Trophoblast cell (in vitro differentiated cells and primary cell): ENCODE results near the gene AP3D1.
"Not testable (repeated sequence)": the region's sequence is repeated elsewhere in the genome, so short reads cannot be mapped to it uniquely, and the experiment has no call there.

Source experiments
- DNase-seq, 2 donors: peaks; one replicate each; pipeline ENCODE4 v3.0.0-alpha.2; 2016
- H2AFZ ChIP-seq: 2 replicates; pipeline ENCODE4 v1.6.1; 2013; ENCODE audit warnings: low read length, moderate library complexity, mild to moderate bottlenecking; ENCODE audit not compliant: insufficient read depth, poor library complexity
- H2AK5ac ChIP-seq: 2 replicates; pipeline ENCODE4 v1.6.1; 2013; ENCODE audit warnings: mild to moderate bottlenecking, low read length
- H2BK120ac ChIP-seq: 2 replicates; pipeline ENCODE4 v1.6.1; 2013; ENCODE audit warnings: low read length, mild to moderate bottlenecking, moderate library complexity; ENCODE audit not compliant: insufficient read depth, poor library complexity
- H2BK12ac ChIP-seq: 2 replicates; pipeline ENCODE4 v1.6.1; 2013; ENCODE audit warnings: mild to moderate bottlenecking, low read length, moderate library complexity
- H2BK5ac ChIP-seq: 2 replicates; pipeline ENCODE4 v1.6.1; 2013; ENCODE audit warnings: low read length, low read depth, moderate library complexity, mild to moderate bottlenecking; ENCODE audit not compliant: poor library complexity
- H3K14ac ChIP-seq: 2 replicates; pipeline ENCODE4 v1.6.1; 2013; ENCODE audit warnings: mild to moderate bottlenecking, low read length
- H3K18ac ChIP-seq: 2 replicates; pipeline ENCODE4 v1.6.1; 2013; ENCODE audit warnings: mild to moderate bottlenecking, low read length
- H3K23ac ChIP-seq: 2 replicates; pipeline ENCODE4 v1.6.1; 2013; ENCODE audit warnings: low read length
- H3K27ac ChIP-seq: 2 replicates; pipeline ENCODE4 v1.5.1; 2013; ENCODE audit warnings: low read depth, mild to moderate bottlenecking, inconsistent platforms, low read length, moderate library complexity
- H3K27me3 ChIP-seq: 2 replicates; pipeline ENCODE4 v1.6.1; 2013; ENCODE audit warnings: inconsistent platforms, mild to moderate bottlenecking, low read length, moderate library complexity; ENCODE audit not compliant: insufficient read depth
- H3K36me3 ChIP-seq, 2 experiments: 1 replicate in 1 of 2; 2 replicates in 1 of 2; pipeline ENCODE4 v1.6.1; 2013; ENCODE audit warnings: low read length in 2 of 2, mild to moderate bottlenecking in 2 of 2, moderate library complexity in 1 of 2; ENCODE audit not compliant: insufficient read depth in 2 of 2, control insufficient read depth in 1 of 2
- H3K4ac ChIP-seq: 2 replicates; pipeline ENCODE4 v1.6.1; 2013; ENCODE audit warnings: low read depth, mild to moderate bottlenecking, low read length, moderate library complexity
- H3K4me1 ChIP-seq, 2 experiments: 1 replicate in 1 of 2; 2 replicates in 1 of 2; pipeline ENCODE4 v1.6.1; 2013; ENCODE audit warnings: low read length in 2 of 2, mild to moderate bottlenecking in 2 of 2, moderate library complexity in 1 of 2; ENCODE audit not compliant: insufficient read depth in 2 of 2, control insufficient read depth in 1 of 2
- H3K4me2 ChIP-seq: 2 replicates; pipeline ENCODE4 v1.6.1; 2013; ENCODE audit warnings: inconsistent platforms, mild to moderate bottlenecking, low read length, moderate library complexity
- H3K4me3 ChIP-seq: 2 replicates; pipeline ENCODE4 v1.5.1; 2013; ENCODE audit warnings: mild to moderate bottlenecking, low read depth, low read length, inconsistent platforms
- H3K79me1 ChIP-seq: one replicate; pipeline ENCODE4 v1.6.1; 2013; ENCODE audit warnings: low read length
- H3K79me2 ChIP-seq: 2 replicates; pipeline ENCODE4 v1.6.1; 2013; ENCODE audit warnings: low read length, mild to moderate bottlenecking; ENCODE audit not compliant: control insufficient read depth, insufficient read depth, poor library complexity
- H3K9ac ChIP-seq: 2 replicates; pipeline ENCODE4 v1.6.1; 2013; ENCODE audit warnings: mild to moderate bottlenecking, low read length
- H3K9me3 ChIP-seq: 2 replicates; pipeline ENCODE4 v1.6.1; 2013; ENCODE audit warnings: low read depth, mild to moderate bottlenecking, control low read depth, inconsistent platforms, low read length; ENCODE audit not compliant: insufficient read depth
- H4K12ac ChIP-seq: 2 replicates; pipeline ENCODE4 v1.6.1; 2013; ENCODE audit warnings: low read depth, mild to moderate bottlenecking, low read length, moderate library complexity
- H4K8ac ChIP-seq: 2 replicates; pipeline ENCODE4 v1.6.1; 2013; ENCODE audit warnings: low read depth, mild to moderate bottlenecking, low read length, moderate library complexity
- H4K91ac ChIP-seq: one replicate; pipeline ENCODE4 v1.6.1; 2013; ENCODE audit warnings: low read depth, mild to moderate bottlenecking, low read length, moderate library complexity
- WGBS: extraction: QIAGEN DNeasy Blood & Tissue Kit; methylation state at CpG from one replicate; pipeline ENCODE4 v1.1.7; 2013; ENCODE audit warnings: missing lambda C conversion rate; ENCODE audit not compliant: insufficient read length, insufficient coverage; ENCODE audit errors: extremely low coverage; 5-methylcytosine and 5-hydroxymethylcytosine counted together

AP3D1 gene

DNA sequence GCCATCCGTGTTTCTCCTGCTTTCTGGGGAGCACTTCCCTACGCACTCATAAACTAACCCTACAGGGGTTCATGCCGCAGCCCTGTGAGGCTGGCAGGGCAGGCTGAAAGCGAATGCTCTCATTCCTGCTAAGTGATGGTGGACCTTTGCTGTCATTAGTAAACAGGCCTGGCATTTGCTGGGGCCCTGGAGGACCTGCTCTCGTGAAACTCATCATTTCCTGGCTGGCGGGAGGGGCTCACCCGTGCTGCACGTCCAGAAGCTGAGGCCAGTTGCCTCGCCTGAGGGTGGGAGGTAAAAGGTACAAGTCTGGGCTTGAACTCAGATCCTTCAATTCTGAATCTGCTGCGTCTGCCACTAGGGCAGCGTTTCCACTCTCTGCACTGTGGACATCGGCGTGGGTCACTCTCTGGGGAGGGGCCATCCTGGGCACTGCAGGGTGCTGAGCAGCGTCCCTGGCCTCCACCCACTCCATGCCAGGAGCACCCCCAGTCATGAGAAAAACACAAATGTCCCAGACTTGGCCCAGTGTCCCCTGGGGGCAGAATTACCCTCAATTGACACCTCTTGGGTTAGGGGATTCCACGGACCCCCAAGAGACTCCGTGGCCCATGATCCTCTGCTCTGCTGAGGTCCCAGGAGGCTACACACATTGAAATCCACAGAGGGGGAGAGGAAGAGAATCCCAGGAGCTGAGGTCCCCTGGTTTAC, 62.2 kb downstream of the AP3D1 start:
- H3K36me3 ChIP-seq, result peaks cover 2 to 11% of the 10 kb centered on the region in 2 experiments
- H4K8ac ChIP-seq, result peak overlapping the region; percentile 59
- peak overlapping the region; percentile 56 for H4K12ac ChIP-seq
- no peak overlapping the region for H3K23ac ChIP-seq
- no peak overlapping the region for H3K4me3 ChIP-seq
- H3K18ac ChIP-seq, result peak overlapping the region; percentile 41
- DNase-seq, result peak; percentile 92
- peak overlapping the region; percentile 80 for H4K91ac ChIP-seq
- peaks cover 20 to 24% of the 10 kb centered on the region in 2 experiments for H3K4me1 ChIP-seq
- no peak overlapping the region for H3K4me2 ChIP-seq
- H3K79me1 ChIP-seq, result peaks cover 17% of the 10 kb centered on the region
- peak overlapping the region; percentile 40 for H3K4ac ChIP-seq
- H3K9ac ChIP-seq, result no peak overlapping the region
- H3K14ac ChIP-seq, result peak overlapping the region; percentile 45
- peaks cover 4% of the 10 kb centered on the region for H3K79me2 ChIP-seq
- H3K9me3 ChIP-seq, result no peaks in the 10 kb centered on the region
- peak overlapping the region; percentile 80 for H2BK120ac ChIP-seq
- H2BK12ac ChIP-seq, result peak overlapping the region; percentile 66
- H2BK5ac ChIP-seq, result peak overlapping the region; percentile 74
- no peaks in the 10 kb centered on the region for H3K27me3 ChIP-seq
- peak overlapping the region; percentile 79 for H3K27ac ChIP-seq
- peak overlapping the region; percentile 11 for H2AK5ac ChIP-seq
- WGBS, result no CpG with 5 or more reads among the region's 16 CpGs
- H2AFZ ChIP-seq, result no peak overlapping the region

- Histone ChIP-seq H3K27me3 (no peaks in the 10 kb centered on the region), H3K79me2 (peaks cover 4% of the 10 kb centered on the region), H3K4me1 (peaks cover 14 to 22% of the 10 kb centered on the region in 2 experiments), H3K18ac (peak overlapping the region; percentile 33), H4K12ac (no peak overlapping the region), H3K36me3 (peaks cover 14 to 18% of the 10 kb centered on the region in 2 experiments), H2BK5ac (no peak overlapping the region), H2BK12ac (peak overlapping the region; percentile 34), H3K27ac (no peak overlapping the region), H3K79me1 (peaks cover 15% of the 10 kb centered on the region), H3K14ac (no peak overlapping the region), H2AK5ac (peak overlapping the region; percentile 30), H3K9me3 (no peaks in the 10 kb centered on the region), H3K4me2 (no peak overlapping the region), H3K9ac (no peak overlapping the region), H4K91ac (no peak overlapping the region), H3K23ac (no peak overlapping the region), H2AFZ (no peak overlapping the region), H3K4ac (peak overlapping the region; percentile 33), H3K4me3 (no peak overlapping the region), H2BK120ac (no peak overlapping the region), H4K8ac (no peak overlapping the region)
- DNase-seq, result peak in 1 of 2 donors; percentile 19
- no CpG with 5 or more reads among the region's 14 CpGs for WGBS
These were observed 63.7 kb downstream of the AP3D1 start for GRCh38 chr19:2087621-2088100.

GRCh38 chr19:2086695-2087620, 64.4 kb downstream of the AP3D1 start:
- H4K91ac ChIP-seq, H4K8ac ChIP-seq, H2BK120ac ChIP-seq, H4K12ac ChIP-seq, H2AFZ ChIP-seq, H3K79me2 ChIP-seq, H3K23ac ChIP-seq, H3K4ac ChIP-seq, H3K4me3 ChIP-seq, H3K4me2 ChIP-seq, H3K27ac ChIP-seq, H2BK5ac ChIP-seq, H2AK5ac ChIP-seq, H3K14ac ChIP-seq, H3K27me3 ChIP-seq, H3K9me3 ChIP-seq, H3K9ac ChIP-seq, H2BK12ac ChIP-seq: not testable (repeated sequence)
- Histone ChIP-seq H3K18ac (peak overlapping the region; percentile 44), H3K36me3 (peaks cover 19 to 24% of the 10 kb centered on the region in 2 experiments), H3K4me1 (peaks cover 14 to 22% of the 10 kb centered on the region in 2 experiments), H3K79me1 (peaks cover 15% of the 10 kb centered on the region)
- peak; percentile 95 to 98 for DNase-seq
- no CpG with 5 or more reads among the region's 13 CpGs for WGBS

- H3K9me3 ChIP-seq, result no peaks in the 10 kb centered on the region
- no peak overlapping the region for H3K4me3 ChIP-seq
- H2BK12ac ChIP-seq, result no peak overlapping the region
- H4K8ac ChIP-seq, result no peak overlapping the region
- no peak overlapping the region for H4K12ac ChIP-seq
- H3K79me2 ChIP-seq, result peaks cover 2% of the 10 kb centered on the region
- H2AK5ac ChIP-seq, result no peak overlapping the region
- H2AFZ ChIP-seq, result no peak overlapping the region
- H3K23ac ChIP-seq, result no peak overlapping the region
- no peak overlapping the region for H2BK5ac ChIP-seq
- peak; percentile 55 to 62 for DNase-seq
- H3K4me2 ChIP-seq, result no peak overlapping the region
- no peak overlapping the region for H3K27ac ChIP-seq
- no peaks in the 10 kb centered on the region for H3K27me3 ChIP-seq
- peaks cover 25 to 32% of the 10 kb centered on the region in 2 experiments for H3K36me3 ChIP-seq
- H4K91ac ChIP-seq, result peak overlapping the region; percentile 15
- no peak overlapping the region for H3K4ac ChIP-seq
- no peak overlapping the region for H3K9ac ChIP-seq
- H3K79me1 ChIP-seq, result peaks cover 13% of the 10 kb centered on the region
- H2BK120ac ChIP-seq, result no peak overlapping the region
- no CpG with 5 or more reads among the region's 28 CpGs for WGBS
- peaks cover 12 to 18% of the 10 kb centered on the region in 2 experiments for H3K4me1 ChIP-seq
- no peak overlapping the region for H3K18ac ChIP-seq
- H3K14ac ChIP-seq, result no peak overlapping the region
These were observed 66.2 kb downstream of the AP3D1 start for GRCh38 chr19:2084993-2085720.
